HG03108 (cell line): ENCODE measurements around the gene PDE4B.
"Not testable (repeated sequence)": the region's sequence is repeated elsewhere in the genome, so short reads cannot be mapped to it uniquely, and the experiment has no call there.

Source experiments
- ATAC-seq: cut with Tn5 transposase; IDR thresholded peaks from one replicate; pipeline ENCODE4 v1.9.1; 2021; ENCODE audit warnings: moderate library complexity; ENCODE audit not compliant: unreplicated experiment

The PDE4B gene

GRCh38 chr1:65990161-65990560 lies 197.5 kb downstream of the PDE4B start:
- no peak for ATAC-seq

DNA sequence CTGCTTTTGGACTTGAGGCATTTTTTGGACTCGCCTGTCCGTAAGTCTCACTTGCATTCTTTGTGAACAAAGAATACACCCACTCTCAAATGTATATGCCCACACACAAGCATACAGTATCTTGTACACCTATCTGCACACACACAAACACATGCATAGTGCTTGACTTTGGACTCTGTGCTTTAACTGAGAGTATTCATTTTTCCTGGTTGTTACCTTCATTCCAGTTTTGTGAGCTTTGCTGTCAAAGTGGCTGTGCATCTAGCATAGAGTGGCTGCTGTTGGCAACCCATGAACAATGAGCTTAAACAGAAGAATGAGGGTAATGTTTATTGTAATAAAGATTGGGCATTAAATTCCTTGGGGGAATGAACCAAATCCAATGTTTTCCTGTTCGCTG lies 199.0 kb downstream of the PDE4B start:
- ATAC-seq, result no peak

- ATAC-seq, result no peak
These were observed 199.6 kb downstream of the PDE4B start for GRCh38 chr1:65992165-65992821.

- no peak for ATAC-seq
These were observed 200.2 kb downstream of the PDE4B start for GRCh38 chr1:65992831-65993271.

DNA sequence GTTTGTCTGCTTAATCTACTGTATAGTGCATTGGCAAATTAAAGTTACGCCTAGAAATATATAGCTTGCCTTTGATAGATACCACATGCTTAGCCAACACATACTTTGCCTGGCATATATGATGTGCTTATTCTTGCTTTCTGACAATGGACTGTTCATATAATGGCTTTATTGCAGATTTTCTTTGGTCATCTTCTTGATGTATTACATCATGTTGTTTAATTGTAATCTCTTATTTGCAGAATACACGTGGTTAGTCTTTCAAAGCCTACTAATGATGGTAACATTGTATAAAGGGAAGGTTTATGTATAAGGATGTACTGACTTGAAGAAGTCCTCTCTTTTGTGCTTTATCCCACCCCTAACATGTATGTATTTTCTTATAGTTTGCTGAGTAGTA lies 201.5 kb downstream of the PDE4B start:
- ATAC-seq, result no peak

GRCh38 chr1:65995336-65995735 lies 202.6 kb downstream of the PDE4B start:
- no peak for ATAC-seq

GRCh38 chr1:65995928-65996327 lies 203.2 kb downstream of the PDE4B start:
- no peak for ATAC-seq

GRCh38 chr1:65997693-65998092 lies 205.0 kb downstream of the PDE4B start:
- no peak for ATAC-seq

- no peak for ATAC-seq
These were observed 206.3 kb downstream of the PDE4B start for GRCh38 chr1:65998763-65999583.

- no peak for ATAC-seq
These were observed 207.4 kb downstream of the PDE4B start for GRCh38 chr1:66000033-66000637.

GRCh38 chr1:66003690-66004089 lies 211.0 kb downstream of the PDE4B start:
- no peak for ATAC-seq

- ATAC-seq, result not testable (repeated sequence)
These were observed 213.8 kb downstream of the PDE4B start for GRCh38 chr1:66006534-66006933.

GRCh38 chr1:66012106-66012784 lies 219.6 kb downstream of the PDE4B start:
- ATAC-seq, result no peak

DNA sequence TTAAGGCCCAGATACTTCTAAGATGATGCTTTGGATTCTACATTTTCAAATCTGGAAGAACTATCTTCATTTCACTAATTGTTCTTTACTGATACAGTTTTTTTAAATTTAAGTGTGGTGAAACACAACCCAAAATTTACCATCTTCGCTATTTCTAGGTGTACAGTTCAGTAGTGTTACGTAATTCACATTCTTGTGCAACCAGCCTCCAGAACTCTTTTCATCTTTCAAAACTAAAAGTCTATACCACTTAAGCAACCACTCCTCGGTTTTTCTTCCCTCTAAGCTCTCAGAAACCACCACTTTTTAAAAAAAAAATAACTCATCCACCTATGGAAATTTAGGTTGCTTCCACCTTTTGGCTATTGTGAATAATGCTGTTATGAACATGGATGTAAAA lies 220.7 kb downstream of the PDE4B start:
- no peak for ATAC-seq

DNA sequence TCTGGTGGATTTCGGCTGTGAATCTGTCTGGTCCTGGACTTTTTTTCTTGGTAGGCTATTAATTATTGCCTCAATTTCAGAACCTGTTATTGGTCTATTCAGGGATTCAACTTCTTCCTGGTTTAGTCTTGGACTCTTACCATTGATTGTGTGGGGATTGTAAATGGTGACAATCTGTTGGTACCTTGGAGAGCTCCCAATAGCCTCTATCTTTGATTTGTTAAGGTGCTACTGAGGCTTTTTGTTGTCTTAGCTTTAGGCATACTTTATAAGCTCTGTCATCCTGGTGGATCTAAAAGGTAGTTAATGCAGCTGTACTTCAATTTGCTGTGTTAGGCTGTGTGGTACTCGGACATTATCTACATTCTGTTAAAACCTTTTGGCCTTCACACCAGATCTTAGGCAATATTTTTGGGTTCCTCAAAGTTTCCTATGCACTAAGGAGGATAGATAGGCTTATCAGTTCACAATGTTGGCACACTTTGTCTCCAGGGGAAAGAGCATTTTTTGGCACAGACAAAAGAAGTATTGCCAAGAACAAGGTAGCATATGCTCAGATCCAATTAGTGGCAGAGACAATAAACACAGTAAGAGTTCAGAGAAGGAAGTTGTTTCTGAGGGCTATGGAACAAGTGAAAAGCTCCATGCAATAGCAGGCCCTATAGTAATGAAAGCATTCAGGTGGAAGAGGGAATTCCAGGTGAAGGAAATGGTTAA lies 230.4 kb downstream of the PDE4B start:
- ATAC-seq, result no peak

DNA sequence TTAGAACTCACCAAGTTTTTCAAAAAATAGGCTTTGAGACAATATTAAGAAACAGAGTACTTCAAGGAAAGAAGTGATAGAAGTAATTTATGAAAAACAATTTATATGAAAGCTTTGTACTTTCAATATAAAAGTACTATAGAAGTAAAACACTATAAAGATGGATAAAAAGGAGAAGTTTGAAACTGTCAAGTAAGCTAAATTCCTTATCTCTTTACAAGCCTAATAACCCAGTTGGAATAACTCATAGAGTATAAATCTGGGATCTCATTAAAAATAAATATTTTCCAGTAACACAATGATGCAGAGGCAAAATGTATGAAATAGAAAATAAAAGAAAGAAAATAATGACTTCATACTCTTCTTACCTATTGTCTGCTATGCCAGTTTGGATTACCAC lies 232.5 kb downstream of the PDE4B start:
- no peak for ATAC-seq

DNA sequence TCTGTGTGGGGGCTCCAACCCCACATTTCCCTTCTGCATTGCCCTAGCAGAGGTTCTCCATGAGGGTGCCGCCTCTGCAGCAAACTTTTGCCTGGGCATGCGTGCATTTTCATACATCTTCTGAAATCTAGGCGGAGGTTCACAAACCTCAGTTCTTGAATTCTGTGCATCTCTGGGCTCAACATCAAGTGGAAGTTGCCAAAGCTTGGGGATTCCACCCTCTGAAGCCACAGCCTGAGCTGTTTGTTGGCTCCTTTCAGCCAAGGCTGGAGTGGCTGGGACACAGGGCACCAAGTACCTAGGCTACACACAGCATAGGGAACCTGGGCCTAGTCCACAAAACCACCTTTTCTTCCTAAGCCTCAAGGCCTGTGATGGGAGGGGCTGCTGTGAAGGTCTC lies 235.3 kb downstream of the PDE4B start:
- no peak for ATAC-seq

DNA sequence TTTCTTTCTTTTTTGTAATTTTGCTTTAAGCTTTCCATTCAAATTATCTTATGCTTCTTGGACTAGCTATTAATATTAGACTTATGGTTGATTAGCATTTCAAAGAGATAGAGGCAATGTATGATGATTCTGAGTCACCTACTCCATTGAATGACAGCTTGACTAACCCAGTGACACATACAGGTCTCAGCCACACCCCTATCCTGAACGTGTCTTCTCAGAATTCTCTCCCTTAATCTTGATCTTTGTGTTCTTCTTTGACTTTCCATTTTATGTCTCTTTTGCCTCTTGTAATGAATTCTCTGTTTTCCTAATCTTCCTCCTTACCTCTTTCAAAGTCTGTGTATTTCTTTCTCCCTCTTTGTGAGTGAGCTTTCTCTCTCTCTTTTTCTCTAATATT lies 241.1 kb downstream of the PDE4B start:
- ATAC-seq, result no peak

GRCh38 chr1:66035616-66036245 lies 243.0 kb downstream of the PDE4B start:
- no peak for ATAC-seq

DNA sequence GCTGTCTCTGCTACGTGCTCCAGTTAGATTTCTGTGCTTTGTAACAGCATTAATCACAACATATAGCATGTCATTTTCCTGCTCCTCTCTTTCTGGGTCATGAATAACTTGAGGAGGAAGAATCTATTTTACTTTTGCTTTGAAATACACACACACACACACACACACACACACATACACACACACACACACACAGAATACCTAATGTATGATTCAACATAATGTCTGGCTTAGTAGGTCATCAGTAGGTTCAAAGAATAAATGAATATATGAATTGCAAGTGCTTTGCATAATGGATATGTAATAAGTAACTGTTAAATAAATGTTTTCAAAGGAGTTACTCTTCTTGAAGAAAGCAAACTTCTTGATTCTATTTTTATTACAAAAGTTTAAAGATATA lies 249.0 kb downstream of the PDE4B start:
- no peak for ATAC-seq
